Islet precursor cell (in vitro differentiated cells): ENCODE data around the gene TENT5A.
A peak's percentile ranks its signal among the peaks of the same experiment; 100 is the strongest.

Experiments
- DNase-seq: peaks from one replicate; pipeline ENCODE4 v3.0.0-alpha.2; 2018

TENT5A gene

DNA sequence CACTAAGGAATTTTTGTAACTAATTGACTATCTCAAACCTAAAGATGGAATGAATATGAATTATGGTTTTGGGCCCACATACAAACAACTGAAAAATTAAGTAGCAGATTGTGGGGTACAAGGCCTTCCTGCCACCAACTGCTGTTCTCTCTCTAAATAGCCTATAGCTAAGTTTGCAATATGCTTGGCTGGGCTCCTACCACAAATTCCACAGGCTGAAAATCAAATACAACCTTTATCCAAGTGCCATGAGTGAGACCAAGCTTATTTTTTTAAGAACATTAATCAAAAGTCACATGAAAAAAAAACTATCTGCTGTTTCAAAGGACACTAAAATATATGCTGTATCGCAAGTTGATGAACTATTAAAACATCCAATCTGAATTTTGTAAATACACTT lies 52.1 kb downstream of the TENT5A start:
- no peak for DNase-seq

DNA sequence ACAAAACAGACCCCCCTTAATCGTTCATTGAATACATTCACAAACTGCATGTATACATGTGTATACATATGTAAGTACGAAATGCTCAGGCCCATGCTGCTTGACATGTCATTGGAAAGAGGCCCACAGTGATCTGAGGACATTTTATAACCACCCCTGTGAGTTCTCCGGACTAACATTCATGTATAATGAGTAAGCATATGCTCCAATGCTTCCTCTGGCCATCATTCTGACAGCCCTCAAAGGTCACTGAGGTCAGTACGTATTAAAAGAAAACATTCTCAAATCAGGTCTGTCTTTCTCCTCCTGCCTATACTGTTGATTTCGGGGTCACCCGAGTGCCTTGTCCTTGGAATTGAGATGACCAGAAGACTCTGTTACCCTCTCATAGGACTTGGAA lies 54.9 kb downstream of the TENT5A start:
- no peak for DNase-seq

DNA sequence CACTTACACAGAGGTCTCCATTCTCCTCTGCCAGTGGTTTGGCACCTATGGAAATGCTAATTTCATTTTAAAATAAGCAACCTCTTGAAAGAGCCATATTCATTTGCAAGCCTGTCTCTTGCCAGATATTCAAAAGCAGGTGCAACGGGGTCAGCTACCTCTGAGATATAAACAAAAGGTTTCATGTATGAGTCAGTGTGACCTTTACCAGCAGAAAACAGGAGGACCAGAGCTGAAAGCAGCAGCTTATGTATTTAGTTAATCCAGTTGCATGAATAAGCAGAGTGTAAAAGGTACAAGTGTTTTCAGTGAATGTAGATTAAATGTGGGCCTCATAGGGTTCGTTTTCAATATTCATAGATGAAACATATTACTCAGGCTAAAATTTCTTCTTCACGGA lies 56.0 kb downstream of the TENT5A start:
- peak; percentile 52 for DNase-seq
